A673 (cell line): ENCODE data around the gene PPP1R37.

Experiments
- EZH2 ChIP-seq: fragments of 200-600 bp; sonication (generic); IDR thresholded peaks from 2 replicates; pipeline ENCODE4 v1.6.1; 2017; ENCODE audit warnings: borderline replicate concordance, low read depth, mild to moderate bottlenecking, mixed read lengths, antibody characterized with exemption, low read length; ENCODE audit not compliant: poor library complexity, severe bottlenecking
- TF ChIP-seq, protein P1 (sequence below): fragments of 300-800, 200-600 bp; sonication (generic); conservative IDR thresholded peaks from 2 replicates; pipeline ENCODE4 v1.5.1; 2017; ENCODE audit warnings: low read depth, mild to moderate bottlenecking, antibody characterized with exemption, low read length, moderate library complexity, mixed read lengths

- TF ChIP-seq, protein P1, sequence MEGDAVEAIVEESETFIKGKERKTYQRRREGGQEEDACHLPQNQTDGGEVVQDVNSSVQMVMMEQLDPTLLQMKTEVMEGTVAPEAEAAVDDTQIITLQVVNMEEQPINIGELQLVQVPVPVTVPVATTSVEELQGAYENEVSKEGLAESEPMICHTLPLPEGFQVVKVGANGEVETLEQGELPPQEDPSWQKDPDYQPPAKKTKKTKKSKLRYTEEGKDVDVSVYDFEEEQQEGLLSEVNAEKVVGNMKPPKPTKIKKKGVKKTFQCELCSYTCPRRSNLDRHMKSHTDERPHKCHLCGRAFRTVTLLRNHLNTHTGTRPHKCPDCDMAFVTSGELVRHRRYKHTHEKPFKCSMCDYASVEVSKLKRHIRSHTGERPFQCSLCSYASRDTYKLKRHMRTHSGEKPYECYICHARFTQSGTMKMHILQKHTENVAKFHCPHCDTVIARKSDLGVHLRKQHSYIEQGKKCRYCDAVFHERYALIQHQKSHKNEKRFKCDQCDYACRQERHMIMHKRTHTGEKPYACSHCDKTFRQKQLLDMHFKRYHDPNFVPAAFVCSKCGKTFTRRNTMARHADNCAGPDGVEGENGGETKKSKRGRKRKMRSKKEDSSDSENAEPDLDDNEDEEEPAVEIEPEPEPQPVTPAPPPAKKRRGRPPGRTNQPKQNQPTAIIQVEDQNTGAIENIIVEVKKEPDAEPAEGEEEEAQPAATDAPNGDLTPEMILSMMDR, result no peak
- no peak for TF ChIP-seq EZH2
These were observed 61.3 kb downstream of the PPP1R37 start for GRCh38 chr19:45154064-45154827.
